OCI-LY7 (cell line): ENCODE results near the gene SPAG16.

Source experiments
- CTCF ChIP-seq: fragments of 200-600 bp; sonication (generic); conservative IDR thresholded peaks from 2 replicates; pipeline ENCODE4 v1.5.1; 2014; ENCODE audit warnings: mild to moderate bottlenecking, antibody characterized with exemption, low read length, moderate library complexity, mixed read lengths
- EZH2phosphoT487 ChIP-seq: fragments of 200-600 bp; sonication (generic); IDR thresholded peaks from 2 replicates; pipeline ENCODE4 v1.6.1; 2018; ENCODE audit warnings: low read depth, borderline replicate concordance, mild to moderate bottlenecking, mixed run types, antibody characterized with exemption, low read length, moderate library complexity, mixed read lengths

- TF ChIP-seq CTCF = no peak
- no peak for TF ChIP-seq EZH2phosphoT487
These were observed 930.8 kb downstream of the SPAG16 start for GRCh38 chr2:214215107-214215506.
